Measurements from ENCODE around the gene CDH22.

GRCh38 chr20:46159101-46159897 lies 149.0 kb downstream of the CDH22 start:
- TF ChIP-seq BRD4 (IDR thresholded peaks at IDR 0.05) (no peak), MAFK (IDR thresholded peaks at IDR 0.05; ENCODE audit: low read length) (no peak), NCOA2 (IDR thresholded peaks at IDR 0.05; ENCODE audit: partially characterized antibody in 2 of 2) (no peak), ZNF785 (CRISPR knock-in tag; IDR thresholded peaks at IDR 0.05) (no peak), RAD51 (IDR thresholded peaks at IDR 0.05; ENCODE audit: borderline replicate concordance, low read depth) (no peak), NONO (IDR thresholded peaks at IDR 0.05; ENCODE audit: low read depth in 2 of 2, low read length in 1 of 2) (no peak), FOXP1 (CRISPR knock-in tag; IDR thresholded peaks at IDR 0.05) (no peak), ATF6 (CRISPR knock-in tag; IDR thresholded peaks at IDR 0.05) (no peak), BHLHE40 (IDR thresholded peaks at IDR 0.05; ENCODE audit: low read length) (no peak), CCAR2 (IDR thresholded peaks at IDR 0.05; ENCODE audit: low read depth, low read length) (no peak), PCBP1 (IDR thresholded peaks at IDR 0.05; ENCODE audit: low read depth, low read length, poor library complexity, severe bottlenecking) (no peak), NELFE (IDR thresholded peaks at IDR 0.05; ENCODE audit: insufficient read depth, insufficient read length) (no peak), EHMT2 (IDR thresholded peaks at IDR 0.05) (no peak)
